ENCODE data around the gene VAT1. TPM values are rescaled to one million over a fixed set of nuclear protein-coding genes. Genes with fewer than 3 reads are reported as not detected.
"Not testable (repeated sequence)": the region's sequence is repeated elsewhere in the genome, so short reads cannot be mapped to it uniquely, and the experiment has no call there.

VAT1 gene
- total RNA-seq (50.4 TPM), polyA plus RNA-seq (ENCODE audit: insufficient read depth in 1 of 8, insufficient read length in 8 of 8, low replicate concordance in 1 of 8) (10 to 100 TPM; 59.3 to 95.3 (median 77.3) TPM)
- long read RNA-seq, donor 1, transcript VAT1-201 (6 exons, 2,734 nt): major isoform, 10 of 10 reads
- long read RNA-seq, donor 1, partial matches to known transcripts: 0 of 10 reads
- long read RNA-seq, donor 1, other reads (novel, unspliced or antisense): 0 of 10 reads
- long read RNA-seq, donor 2, partial matches to known transcripts: 0 of 2 reads
- long read RNA-seq, donor 2, other reads (novel, unspliced or antisense): 0 of 2 reads
- long read RNA-seq, donor 3, transcript VAT1-201 (6 exons, 2,734 nt): major isoform, 15 of 15 reads
- long read RNA-seq, donor 3, partial matches to known transcripts: 0 of 15 reads
- long read RNA-seq, donor 3, other reads (novel, unspliced or antisense): 0 of 15 reads
- long read RNA-seq, donor 4, transcript VAT1-201 (6 exons, 2,734 nt): major isoform, 14 of 15 reads
- long read RNA-seq, donor 4, partial matches to known transcripts: 0 of 15 reads
- long read RNA-seq, donor 4, other reads (novel, unspliced or antisense): 0 of 15 reads
- long read RNA-seq, donor 5, transcript VAT1-201 (6 exons, 2,734 nt): major isoform, 32 of 39 reads
- long read RNA-seq, donor 5, partial matches to known transcripts: 6 of 39 reads
- long read RNA-seq, donor 5, other reads (novel, unspliced or antisense): 0 of 39 reads
- long read RNA-seq, donor 6, transcript VAT1-201 (6 exons, 2,734 nt): major isoform, 28 of 28 reads
- long read RNA-seq, donor 6, partial matches to known transcripts: 0 of 28 reads
- long read RNA-seq, donor 6, other reads (novel, unspliced or antisense): 0 of 28 reads
- long read RNA-seq, donor 7, transcript VAT1-201 (6 exons, 2,734 nt): major isoform, 19 of 19 reads
- long read RNA-seq, donor 7, partial matches to known transcripts: 0 of 19 reads
- long read RNA-seq, donor 7, other reads (novel, unspliced or antisense): 0 of 19 reads
- long read RNA-seq, donor 8, transcript VAT1-201 (6 exons, 2,734 nt): major isoform, 7 of 7 reads
- long read RNA-seq, donor 8, partial matches to known transcripts: 0 of 7 reads
- long read RNA-seq, donor 8, other reads (novel, unspliced or antisense): 0 of 7 reads
- long read RNA-seq, donor 9, transcript VAT1-201 (6 exons, 2,734 nt): major isoform, 9 of 9 reads
- long read RNA-seq, donor 9, partial matches to known transcripts: 0 of 9 reads
- long read RNA-seq, donor 9, other reads (novel, unspliced or antisense): 0 of 9 reads
- long read RNA-seq, donor 10, transcript VAT1-201 (6 exons, 2,734 nt): major isoform, 15 of 15 reads
- long read RNA-seq, donor 10, partial matches to known transcripts: 0 of 15 reads
- long read RNA-seq, donor 10, other reads (novel, unspliced or antisense): 0 of 15 reads
- long read RNA-seq, donor 11, transcript VAT1-201 (6 exons, 2,734 nt): major isoform, 12 of 13 reads
- long read RNA-seq, donor 11, partial matches to known transcripts: 0 of 13 reads
- long read RNA-seq, donor 11, other reads (novel, unspliced or antisense): 0 of 13 reads

DNA sequence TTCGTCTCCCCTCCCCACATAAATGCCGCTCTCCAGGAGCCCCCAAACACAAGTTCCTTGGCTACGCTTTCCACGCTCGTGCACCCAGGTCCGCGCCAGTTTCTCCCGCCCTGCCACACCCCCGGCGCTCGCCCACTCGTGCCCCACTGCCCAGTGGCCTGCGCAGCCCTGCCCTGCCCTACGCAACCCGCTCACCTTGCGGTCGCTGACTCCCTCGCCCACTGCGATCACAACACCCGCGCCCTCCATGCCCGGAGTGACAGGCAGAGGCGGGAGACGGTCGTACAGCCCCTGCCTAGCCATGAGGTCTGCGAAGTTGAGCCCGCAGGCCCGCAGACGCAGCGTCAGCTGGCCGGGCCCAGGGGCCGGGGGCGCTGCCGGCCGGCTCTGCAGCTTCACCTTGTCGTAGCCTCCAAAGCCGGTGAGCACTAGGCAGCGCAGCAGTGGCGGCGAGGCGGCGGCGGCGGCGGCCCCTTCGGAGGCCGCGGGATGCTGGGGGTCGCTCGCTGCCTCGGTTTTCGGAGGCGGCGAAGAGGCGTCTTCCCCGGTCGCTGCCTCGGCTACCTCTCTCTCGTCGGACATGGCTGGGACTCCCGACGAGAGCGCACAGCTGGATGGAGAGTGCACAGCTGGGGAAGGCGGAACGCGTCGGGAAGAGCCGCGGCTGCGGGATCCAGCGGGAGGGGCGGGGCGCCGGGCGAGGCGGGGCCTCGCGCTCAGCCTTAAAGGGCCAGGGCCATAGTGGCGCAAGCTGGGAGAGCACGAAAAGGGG lies at the start of gene VAT1:
Gene VAT1 (minus strand): TSS at position 645 of the 772 bp plus-strand sequence. CDS start 63 bp downstream, at position 582.
- Histone ChIP-seq H3K27ac (ENCODE audit: low read length) (peak within 1 kb of the TSS; percentile 84), H3K36me3 (ENCODE audit: control insufficient read depth, insufficient read depth, low read length) (peaks cover 18% of the 10 kb centered on the region), H3K27me3 (ENCODE audit: control insufficient read depth, insufficient read depth, low read length) (peaks cover 2% of the 10 kb centered on the region), H3K4me1 (ENCODE audit: control insufficient read depth, insufficient read depth, low read length) (peaks cover 33% of the 10 kb centered on the region), H3K9me3 (replicated peaks; ENCODE audit: control insufficient read depth, low read depth, low read length) (no peaks in the 10 kb centered on the region), H3K4me3 (ENCODE audit: low read length) (peak within 1 kb of the TSS; percentile 96)
- peak; percentile 93 for DNase-seq
- WGBS (ENCODE audit: insufficient coverage): under 1% methylated on average over 79 of the region's 80 CpGs

DNA sequence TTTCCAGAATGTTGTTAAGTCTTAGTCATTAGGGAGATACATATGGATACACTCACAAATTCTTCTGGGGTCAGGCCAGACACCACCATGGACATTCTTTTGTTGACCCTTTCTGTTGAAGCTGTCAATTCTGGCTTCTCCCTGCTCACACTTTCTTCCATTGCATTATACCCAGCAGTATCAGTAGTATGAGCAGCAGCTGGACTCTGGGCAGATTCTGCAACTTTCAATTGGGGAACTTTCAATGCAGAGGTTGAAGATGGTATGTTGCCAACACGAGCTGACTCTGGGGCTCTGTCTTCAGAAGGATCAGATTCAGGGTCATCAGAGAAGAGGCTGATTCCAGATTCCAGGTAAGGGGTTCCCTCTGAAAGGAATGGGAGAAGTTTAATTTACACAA lies 48.7 kb upstream of the VAT1 start:
- H3K9me3 ChIP-seq (replicated peaks; ENCODE audit: control insufficient read depth, low read depth, low read length): no peaks in the 10 kb centered on the region
- no peak overlapping the region for H3K27ac ChIP-seq (ENCODE audit: low read length)
- H3K36me3 ChIP-seq (ENCODE audit: control insufficient read depth, insufficient read depth, low read length): peaks cover 4% of the 10 kb centered on the region
- H3K27me3 ChIP-seq (ENCODE audit: control insufficient read depth, insufficient read depth, low read length): no peaks in the 10 kb centered on the region
- 90% methylated on average over 1 of the region's 1 CpG for WGBS (ENCODE audit: insufficient coverage)
- no peaks in the 10 kb centered on the region for H3K4me1 ChIP-seq (ENCODE audit: control insufficient read depth, insufficient read depth, low read length)
- no peak for DNase-seq
- no peak overlapping the region for H3K4me3 ChIP-seq (ENCODE audit: low read length)

DNA sequence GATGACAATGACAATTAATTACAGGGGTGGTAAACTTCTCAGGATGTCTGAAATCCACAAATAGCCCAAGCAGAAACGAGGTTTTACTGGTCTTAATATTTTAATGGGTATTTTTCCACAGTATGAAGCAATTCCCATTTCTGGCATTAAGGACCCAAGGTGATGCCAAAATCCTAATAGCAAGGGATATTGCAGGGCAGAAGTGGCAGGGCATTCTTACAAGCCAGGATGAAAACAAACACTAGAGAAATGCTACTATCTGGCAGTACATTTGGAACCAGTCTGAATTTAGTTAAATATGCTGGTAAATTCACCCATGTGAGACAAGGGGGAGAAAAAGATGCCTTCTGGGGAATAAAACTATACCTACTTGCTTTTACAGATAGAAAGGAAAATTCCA lies 48.1 kb upstream of the VAT1 start:
- H3K27ac ChIP-seq (ENCODE audit: low read length): no peak overlapping the region
- WGBS (ENCODE audit: insufficient coverage): no CpG with 5 or more reads among the region's 1 CpG
- H3K36me3 ChIP-seq (ENCODE audit: control insufficient read depth, insufficient read depth, low read length): peaks cover 4% of the 10 kb centered on the region
- DNase-seq: no peak
- H3K4me3 ChIP-seq (ENCODE audit: low read length): no peak overlapping the region
- H3K9me3 ChIP-seq (replicated peaks; ENCODE audit: control insufficient read depth, low read depth, low read length): no peaks in the 10 kb centered on the region
- no peaks in the 10 kb centered on the region for H3K4me1 ChIP-seq (ENCODE audit: control insufficient read depth, insufficient read depth, low read length)
- H3K27me3 ChIP-seq (ENCODE audit: control insufficient read depth, insufficient read depth, low read length): no peaks in the 10 kb centered on the region

DNA sequence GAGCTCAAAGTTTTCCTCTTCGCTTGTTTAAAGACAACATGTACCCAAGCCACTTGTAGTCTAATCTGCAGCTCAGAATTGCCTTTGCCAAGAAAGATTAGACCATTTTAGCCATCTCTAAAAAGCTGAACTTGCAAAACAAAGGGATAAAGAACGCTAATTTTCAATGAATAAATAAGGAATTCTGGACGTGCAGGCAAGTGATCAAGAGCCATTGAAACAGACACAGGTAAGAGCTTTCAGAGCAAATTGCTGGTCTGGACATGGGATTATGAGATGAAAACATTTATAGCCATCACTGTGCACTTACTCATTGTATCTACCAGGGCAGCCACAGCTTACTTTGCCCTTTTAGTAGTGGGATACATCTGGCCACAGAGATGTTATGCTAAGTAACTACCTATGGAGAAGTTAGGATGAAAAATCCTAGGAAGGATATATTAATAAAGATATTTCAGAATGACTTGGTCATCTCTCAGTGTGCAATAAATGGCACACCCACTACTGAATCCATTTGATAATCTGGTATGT lies 47.2 kb upstream of the VAT1 start:
- H3K36me3 ChIP-seq (ENCODE audit: control insufficient read depth, insufficient read depth, low read length): peaks cover 4% of the 10 kb centered on the region
- 71% methylated on average over 1 of the region's 3 CpGs for WGBS (ENCODE audit: insufficient coverage)
- H3K4me1 ChIP-seq (ENCODE audit: control insufficient read depth, insufficient read depth, low read length): no peaks in the 10 kb centered on the region
- H3K9me3 ChIP-seq (replicated peaks; ENCODE audit: control insufficient read depth, low read depth, low read length): no peaks in the 10 kb centered on the region
- no peak overlapping the region for H3K27ac ChIP-seq (ENCODE audit: low read length)
- no peak for DNase-seq
- no peaks in the 10 kb centered on the region for H3K27me3 ChIP-seq (ENCODE audit: control insufficient read depth, insufficient read depth, low read length)
- H3K4me3 ChIP-seq (ENCODE audit: low read length): no peak overlapping the region

DNA sequence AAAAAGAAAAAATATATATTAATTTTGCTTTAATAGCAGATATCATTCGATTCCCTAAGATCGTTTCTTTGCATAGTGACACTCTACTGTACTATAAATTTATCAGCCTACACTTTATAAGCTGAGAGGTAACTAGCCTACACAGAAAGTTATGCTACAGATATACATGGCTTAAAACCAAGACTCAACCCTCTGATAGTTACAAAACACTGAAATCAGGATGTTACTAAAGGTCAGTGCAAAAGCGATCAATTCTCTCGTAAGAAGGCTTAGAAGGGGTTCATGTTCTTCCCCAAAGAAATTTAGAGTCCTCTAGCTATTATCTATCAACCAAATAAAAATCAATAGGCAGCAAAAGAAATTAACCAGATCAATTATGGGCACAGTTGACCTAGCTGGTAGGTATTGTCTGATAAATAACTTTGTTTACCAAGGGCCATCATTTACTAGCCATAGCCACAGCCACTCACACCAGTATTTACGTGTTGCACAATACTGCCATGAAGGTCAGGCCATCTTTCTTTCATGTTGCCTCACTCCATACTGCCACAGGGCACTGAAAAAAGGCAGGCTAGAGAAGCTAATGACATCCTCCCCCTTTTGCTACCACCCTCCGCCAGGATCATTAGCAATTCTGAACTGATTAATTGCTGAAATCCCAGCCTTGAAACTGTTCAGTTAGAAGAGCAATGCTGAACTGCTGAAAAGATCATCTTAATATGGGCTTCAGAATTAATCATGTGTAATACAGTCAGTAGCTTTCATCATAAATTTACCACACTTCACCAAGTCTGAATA lies 46.6 kb upstream of the VAT1 start:
- DNase-seq: no peak
- no peak overlapping the region for H3K4me3 ChIP-seq (ENCODE audit: low read length)
- H3K27ac ChIP-seq (ENCODE audit: low read length): no peak overlapping the region
- WGBS (ENCODE audit: insufficient coverage): no CpG with 5 or more reads among the region's 6 CpGs
- H3K4me1 ChIP-seq (ENCODE audit: control insufficient read depth, insufficient read depth, low read length): no peaks in the 10 kb centered on the region
- peaks cover 4% of the 10 kb centered on the region for H3K36me3 ChIP-seq (ENCODE audit: control insufficient read depth, insufficient read depth, low read length)
- H3K9me3 ChIP-seq (replicated peaks; ENCODE audit: control insufficient read depth, low read depth, low read length): no peaks in the 10 kb centered on the region
- H3K27me3 ChIP-seq (ENCODE audit: control insufficient read depth, insufficient read depth, low read length): no peaks in the 10 kb centered on the region

DNA sequence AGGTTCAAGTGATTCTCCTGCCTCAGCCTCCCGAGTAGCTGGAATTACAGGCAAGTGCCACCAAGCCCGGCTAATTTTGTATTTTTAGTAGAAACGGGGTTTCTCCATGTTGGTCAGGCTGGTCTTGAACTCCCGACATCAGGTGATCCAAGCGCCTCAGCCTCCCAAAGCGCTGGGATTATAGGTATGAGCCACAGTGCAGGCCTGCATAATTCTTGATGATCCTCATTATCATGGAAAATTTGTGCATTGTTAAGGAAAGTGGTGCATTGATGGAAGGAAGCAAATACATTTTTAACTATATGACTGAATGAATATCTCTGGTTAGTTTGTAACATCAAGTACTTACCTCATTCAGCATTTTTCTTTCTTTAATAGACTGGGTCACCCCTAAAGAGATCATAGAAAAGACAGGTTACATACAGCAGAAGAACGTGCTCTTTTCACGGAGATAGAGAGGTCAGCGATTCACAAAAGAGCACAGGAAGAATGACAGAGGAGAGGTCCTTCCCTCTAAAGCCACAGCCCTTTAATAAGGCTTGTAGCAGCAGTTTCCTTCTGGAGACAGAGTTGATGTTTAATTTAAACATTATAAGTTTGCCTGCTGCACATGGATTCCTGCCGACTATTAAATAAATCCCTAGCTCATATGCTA lies 40.9 kb upstream of the VAT1 start:
- no peaks in the 10 kb centered on the region for H3K9me3 ChIP-seq (replicated peaks; ENCODE audit: control insufficient read depth, low read depth, low read length)
- DNase-seq: no peak
- H3K4me1 ChIP-seq (ENCODE audit: control insufficient read depth, insufficient read depth, low read length): no peaks in the 10 kb centered on the region
- no peaks in the 10 kb centered on the region for H3K36me3 ChIP-seq (ENCODE audit: control insufficient read depth, insufficient read depth, low read length)
- no peak overlapping the region for H3K4me3 ChIP-seq (ENCODE audit: low read length)
- no peaks in the 10 kb centered on the region for H3K27me3 ChIP-seq (ENCODE audit: control insufficient read depth, insufficient read depth, low read length)
- 88% methylated on average over 5 of the region's 10 CpGs for WGBS (ENCODE audit: insufficient coverage)
- no peak overlapping the region for H3K27ac ChIP-seq (ENCODE audit: low read length)

DNA sequence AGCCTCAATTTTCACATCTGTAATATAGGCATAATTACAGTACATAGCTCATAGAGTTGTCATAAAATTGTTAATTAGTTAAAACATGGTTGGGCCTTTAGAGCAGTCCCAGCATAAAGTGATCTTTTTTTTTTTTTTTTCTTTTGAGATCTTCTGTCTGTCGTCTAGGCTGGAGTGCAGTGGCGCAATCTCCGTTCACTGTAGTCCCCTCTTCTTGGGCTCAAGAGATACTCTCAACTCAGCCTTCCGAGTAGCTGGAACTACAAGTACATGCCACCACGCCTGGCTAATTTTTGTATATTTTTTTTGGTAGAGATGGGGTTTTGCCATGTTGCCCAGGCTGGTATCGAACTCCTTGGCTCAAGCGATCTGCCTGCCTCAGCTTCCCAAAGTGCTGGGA lies 33.9 kb upstream of the VAT1 start:
- WGBS (ENCODE audit: insufficient coverage): 100% methylated on average over 2 of the region's 7 CpGs

DNA sequence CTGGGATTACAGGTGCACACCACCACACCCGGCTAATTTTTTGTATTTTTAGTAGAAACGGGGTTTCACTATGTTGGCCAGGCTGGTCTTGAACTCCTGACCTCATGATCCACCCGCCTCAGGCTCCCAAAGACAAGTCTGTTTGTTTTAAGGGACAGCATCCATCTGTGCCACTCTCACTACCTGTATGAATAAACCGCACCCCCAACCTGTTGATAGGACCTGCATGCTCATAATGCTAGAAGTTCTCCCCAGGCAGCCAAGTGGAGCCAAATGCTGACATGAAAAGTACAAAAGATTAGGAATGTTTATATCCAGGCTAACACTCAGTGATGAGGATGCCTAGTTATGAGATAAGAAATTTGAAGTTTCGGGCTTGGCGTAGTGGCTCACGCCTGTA lies 30.8 kb upstream of the VAT1 start:
- H3K9me3 ChIP-seq (replicated peaks; ENCODE audit: control insufficient read depth, low read depth, low read length); H3K4me1 ChIP-seq (ENCODE audit: control insufficient read depth, insufficient read depth, low read length); DNase-seq; H3K4me3 ChIP-seq (ENCODE audit: low read length); H3K27ac ChIP-seq (ENCODE audit: low read length); H3K27me3 ChIP-seq (ENCODE audit: control insufficient read depth, insufficient read depth, low read length): not testable (repeated sequence)
- WGBS (ENCODE audit: insufficient coverage): 100% methylated on average over 2 of the region's 7 CpGs
- H3K36me3 ChIP-seq (ENCODE audit: control insufficient read depth, insufficient read depth, low read length): peaks cover 34% of the 10 kb centered on the region

More for the DNA sequence above, 33.9 kb upstream of the VAT1 start:
- Histone ChIP-seq H3K4me3 (ENCODE audit: low read length) (no peak overlapping the region), H3K27me3 (ENCODE audit: control insufficient read depth, insufficient read depth, low read length) (no peaks in the 10 kb centered on the region), H3K4me1 (ENCODE audit: control insufficient read depth, insufficient read depth, low read length) (no peaks in the 10 kb centered on the region), H3K9me3 (replicated peaks; ENCODE audit: control insufficient read depth, low read depth, low read length) (no peaks in the 10 kb centered on the region), H3K36me3 (ENCODE audit: control insufficient read depth, insufficient read depth, low read length) (peaks cover 23% of the 10 kb centered on the region), H3K27ac (ENCODE audit: low read length) (no peak overlapping the region)
- DNase-seq: no peak

Data from muscle of leg (tissue), 16 donors.